Upper lobe of left lung (tissue), 6 donors: ENCODE results near the gene TAF4. TPM values are rescaled to one million over a fixed set of nuclear protein-coding genes. Genes with fewer than 3 reads are reported as not detected.

Experiments used
- ATAC-seq, 2 donors: fragments of 200-7000 bp; cut with Tn5 transposase; one replicate each; pipeline ENCODE4 v1.9.1; 2022; ENCODE audit warnings: mild to moderate bottlenecking in 2 of 2, moderate library complexity in 2 of 2; ENCODE audit not compliant: low FRiP score in 2 of 2
- DNase-seq, 2 donors: peaks; one replicate each; pipeline ENCODE4 v3.0.0-alpha.2; 2019 to 2020
- H3K27ac ChIP-seq, 4 donors: fragments of 200-600 bp; sonication (generic); one replicate each; pipeline ENCODE4 v1.5.1; 2016 to 2019
- H3K27me3 ChIP-seq, 4 donors: fragments of 200-600 bp; sonication (generic); one replicate each; pipeline ENCODE4 v1.5.1; 2017 to 2019
- H3K36me3 ChIP-seq, 4 donors: fragments of 200-600 bp; sonication (generic); one replicate each; pipeline ENCODE4 v1.5.1; 2016 to 2019
- H3K4me1 ChIP-seq, 4 donors: fragments of 200-600 bp; sonication (generic); one replicate each; pipeline ENCODE4 v1.5.1; 2018 to 2019
- H3K4me3 ChIP-seq, 4 donors: fragments of 200-600 bp; sonication (generic); one replicate each; pipeline ENCODE4 v1.5.1; 2017 to 2019; ENCODE audit warnings: mild to moderate bottlenecking in 2 of 4, moderate library complexity in 1 of 4
- H3K9me3 ChIP-seq, 4 donors: fragments of 200-600 bp; sonication (generic); one replicate each; pipeline ENCODE4 v1.5.1; 2018 to 2019
- CTCF ChIP-seq, 6 experiments: fragments of 450-650 bp in 4 of 6; fragments of 200-600 bp in 2 of 6; sonication (generic) in 2 of 6; IDR thresholded peaks; one replicate each; pipeline ENCODE4 v1.5.1; 2016 to 2019; ENCODE audit warnings: antibody characterized with exemption in 6 of 6
- EP300 ChIP-seq, 4 donors: sonication (generic); formaldehyde crosslinking; IDR thresholded peaks; one replicate each; pipeline ENCODE4 v1.5.1; 2017; ENCODE audit warnings: antibody characterized with exemption in 4 of 4, control low read depth in 2 of 4
- POLR2A ChIP-seq, 4 donors: fragments of 450-650 bp; IDR thresholded peaks; one replicate each; pipeline ENCODE4 v1.5.1; 2016 to 2017; ENCODE audit warnings: antibody characterized with exemption in 4 of 4, mild to moderate bottlenecking in 2 of 4
- POLR2AphosphoS5 ChIP-seq, 2 donors: sonication (generic); formaldehyde crosslinking; IDR thresholded peaks; one replicate each; pipeline ENCODE4 v1.5.1; 2017; ENCODE audit warnings: antibody characterized with exemption in 2 of 2
- WGBS, 2 donors: methylation state at CpG; one replicate each; pipeline ENCODE4 v1.1.5; 2017 to 2018; 5-methylcytosine and 5-hydroxymethylcytosine counted together
- total RNA-seq, 6 donors: library from RNA; depleted of rRNA in 4 of 6; stranded (reverse); fragments of >200 nt in 4 of 6; gene quantifications; one replicate each; pipeline versions ENCODE4 v1.1.0 to v1.2.1, GENCODE V29; 2016 to 2021
- donor health status: DM: no; HTN: no; CAD: no; lungs with moderate emphysema.
- donor health status: DM: no; HTN: yes; CAD: no; lungs with severe emphysema.

The TAF4 gene
- total RNA-seq, 6 donors from 2014 or later: 13.0 to 44.0 (median 20.7) TPM

GRCh38 chr20:62042025-62042820, 23.5 kb downstream of the TAF4 start:
- ATAC-seq (no peak), DNase-seq (no peak)
- no peaks in the 10 kb centered on the region for H3K36me3 ChIP-seq
- H3K9me3 ChIP-seq: no peaks in the 10 kb centered on the region
- H3K4me3 ChIP-seq: no peak overlapping the region
- TF ChIP-seq POLR2AphosphoS5 (IDR thresholded peaks at IDR 0.05) (no peak), CTCF (IDR thresholded peaks at IDR 0.05) (no peak), EP300 (IDR thresholded peaks at IDR 0.05) (no peak), POLR2A (IDR thresholded peaks at IDR 0.05) (no peak)
- H3K27ac ChIP-seq: no peak overlapping the region
- peaks cover 0 to 5% (median 0%) of the 10 kb centered on the region in 4 donors for H3K4me1 ChIP-seq
- H3K27me3 ChIP-seq: no peaks in the 10 kb centered on the region
- 95 to 97% methylated on average over 22 of the region's 22 CpGs for WGBS, 2 donors

- H3K9me3 ChIP-seq: no peaks in the 10 kb centered on the region
- peaks cover 0 to 5% (median 0%) of the 10 kb centered on the region in 4 donors for H3K4me1 ChIP-seq
- H3K27me3 ChIP-seq: no peaks in the 10 kb centered on the region
- no peaks in the 10 kb centered on the region for H3K36me3 ChIP-seq
- DNase-seq: no peak
- TF ChIP-seq POLR2A (IDR thresholded peaks at IDR 0.05) (no peak), EP300 (IDR thresholded peaks at IDR 0.05) (no peak), CTCF (IDR thresholded peaks at IDR 0.05) (no peak), POLR2AphosphoS5 (IDR thresholded peaks at IDR 0.05) (no peak)
- no peak overlapping the region for H3K4me3 ChIP-seq
- 94 to 95% methylated on average over 13 of the region's 13 CpGs for WGBS, 2 donors
- H3K27ac ChIP-seq: no peak overlapping the region
- peak in 1 of 2 donors; percentile 38 for ATAC-seq
These were observed 24.7 kb downstream of the TAF4 start for GRCh38 chr20:62040933-62041332.

- no peaks in the 10 kb centered on the region for H3K9me3 ChIP-seq
- no peak overlapping the region for H3K27ac ChIP-seq
- H3K4me1 ChIP-seq: peaks cover 0 to 5% (median 0%) of the 10 kb centered on the region in 4 donors
- H3K36me3 ChIP-seq: no peaks in the 10 kb centered on the region
- no peak for ATAC-seq
- WGBS, 2 donors: 91 to 96% methylated on average over 25 of the region's 25 CpGs
- TF ChIP-seq CTCF (IDR thresholded peaks at IDR 0.05) (no peak), POLR2AphosphoS5 (IDR thresholded peaks at IDR 0.05) (no peak), POLR2A (IDR thresholded peaks at IDR 0.05) (no peak), EP300 (IDR thresholded peaks at IDR 0.05) (no peak)
- no peak overlapping the region for H3K4me3 ChIP-seq
- no peaks in the 10 kb centered on the region for H3K27me3 ChIP-seq
- no peak for DNase-seq
These were observed 25.2 kb downstream of the TAF4 start for GRCh38 chr20:62040381-62040922.

GRCh38 chr20:62039738-62040137, 25.9 kb downstream of the TAF4 start:
- Histone ChIP-seq H3K36me3 (no peaks in the 10 kb centered on the region), H3K9me3 (no peaks in the 10 kb centered on the region), H3K27ac (no peak overlapping the region), H3K27me3 (no peaks in the 10 kb centered on the region), H3K4me3 (no peak overlapping the region), H3K4me1 (peaks cover 0 to under 1% (median 0%) of the 10 kb centered on the region in 4 donors)
- ATAC-seq (no peak), DNase-seq (no peak)
- 92 to 93% methylated on average over 6 of the region's 6 CpGs for WGBS, 2 donors
- TF ChIP-seq CTCF (IDR thresholded peaks at IDR 0.05): no peak
- no peak for TF ChIP-seq EP300 (IDR thresholded peaks at IDR 0.05)
- TF ChIP-seq POLR2AphosphoS5 (IDR thresholded peaks at IDR 0.05): no peak
- no peak for TF ChIP-seq POLR2A (IDR thresholded peaks at IDR 0.05)
